ENCODE measurements around the gene PGM1. TPM values are rescaled to one million over a fixed set of nuclear protein-coding genes. Genes with fewer than 3 reads are reported as not detected.

The PGM1 gene
- total RNA-seq, 2 experiments from 2014 or later = 47.3 to 51.0 TPM

Other genes with a start within 250 kb of the PGM1 start
- 10 to 100 TPM; 23.0 to 25.7 TPM for gene ALG6, start 225.8 kb upstream of the PGM1 start, total RNA-seq
- gene ITGB3BP, start 70.2 kb upstream of the PGM1 start, total RNA-seq = 10 to 100 TPM; 47.0 to 49.4 TPM
- 10 to 100 TPM in 1 of 2 experiments, 1 to 10 TPM in 1; 7.4 to 11.8 TPM for gene EFCAB7, start 69.9 kb upstream of the PGM1 start, total RNA-seq
- gene ROR1, start 180.6 kb downstream of the PGM1 start, total RNA-seq = not detected

All from activated naive CD8-positive, alpha-beta T cell treated with anti-CD3 and anti-CD28 coated beads, Interleukin-2, amount 10 ng/mL, durations not matched to agents 7 days and 5 days (primary cell).